ENCODE results near the gene KCNK13.

KCNK13 gene

DNA sequence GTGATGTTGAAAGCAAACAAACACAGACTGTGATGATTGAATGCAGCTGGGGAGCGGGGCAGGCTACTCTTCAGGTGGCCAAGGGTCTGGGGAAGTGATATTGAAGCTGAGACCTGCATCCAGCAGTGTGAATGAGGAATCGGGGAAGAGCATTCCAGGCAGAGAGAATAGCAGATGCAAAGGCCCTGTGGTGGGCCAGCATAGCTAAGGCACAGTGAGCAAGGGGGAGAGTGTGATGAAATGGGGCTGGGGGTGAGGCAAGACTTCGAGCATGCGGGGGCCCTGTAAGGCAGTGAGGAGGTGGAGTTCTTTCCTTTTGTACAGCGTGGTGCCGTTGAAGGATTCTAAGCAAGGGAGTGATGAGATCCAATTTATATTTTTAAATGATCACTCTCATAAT is 77.4 kb downstream of the KCNK13 start:
- no peak overlapping the region for H3K27ac ChIP-seq (ENCODE audit: extremely low read depth, low read depth, low read length)
- no peaks in the 10 kb centered on the region for H3K9me3 ChIP-seq (ENCODE audit: control insufficient read depth, insufficient read depth, low read depth, low read length)
- no peak overlapping the region for H3K4me3 ChIP-seq (ENCODE audit: low read depth, low read length)
- no peaks in the 10 kb centered on the region for H3K36me3 ChIP-seq (ENCODE audit: control insufficient read depth in 2 of 2, insufficient read depth in 1 of 2, low read length in 2 of 2)
- CTCF ChIA-PET = interaction anchor here (1.0 kb wide), 1 partner anchor 96 kb away, joined by 3 read pairs; no protein-coding TSS in a partner anchor
- TF ChIP-seq ZNF121 (tag by site-specific recombination; IDR thresholded peaks at IDR 0.05) = no peak
- TF ChIP-seq ZNF623 (tag by site-specific recombination; IDR thresholded peaks at IDR 0.05) = peak; percentile 94
- POLR2A ChIA-PET = no interaction called here
- H3K4me1 ChIP-seq (ENCODE audit: control insufficient read depth, insufficient read depth, low read length) = peaks cover 13% of the 10 kb centered on the region

DNA sequence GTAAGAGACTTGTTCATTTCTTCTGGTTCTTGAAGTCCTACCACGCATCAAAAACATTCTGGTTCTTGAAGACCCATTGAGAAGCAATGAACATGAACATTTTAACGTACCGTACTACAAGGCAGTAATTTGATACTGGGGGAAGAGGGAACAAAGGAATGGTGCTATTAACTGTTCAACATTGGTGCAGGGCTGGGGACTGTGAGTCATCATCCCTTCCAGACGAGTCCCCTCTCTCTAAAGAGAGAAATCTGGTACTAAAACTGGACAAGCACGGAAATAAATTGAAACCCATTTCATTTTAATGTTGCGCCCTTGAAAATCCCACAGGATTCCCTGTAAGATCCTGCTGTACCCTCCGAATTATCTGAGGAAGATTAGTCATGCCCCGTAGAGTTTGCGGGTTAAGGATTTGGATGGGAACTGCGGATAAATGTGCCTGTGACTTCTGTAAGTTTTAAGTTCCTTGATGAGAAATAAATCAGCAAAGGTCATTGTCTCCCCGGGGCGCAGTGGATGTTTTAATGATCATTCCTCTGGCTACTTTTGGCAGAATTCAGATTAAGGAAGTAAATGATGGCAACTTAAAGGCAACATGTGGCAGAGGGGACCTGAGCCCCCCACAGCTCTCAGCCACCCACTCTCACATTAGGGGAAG is 78.6 kb downstream of the KCNK13 start:
- peaks cover 13% of the 10 kb centered on the region for H3K4me1 ChIP-seq (ENCODE audit: control insufficient read depth, insufficient read depth, low read length)
- ChIA-PET POLR2A (no interaction called here), CTCF (interaction anchor here (0.6 kb wide), 1 partner anchor 1147 kb away, joined by 3 read pairs; no protein-coding TSS in a partner anchor)
- no peaks in the 10 kb centered on the region for H3K9me3 ChIP-seq (ENCODE audit: control insufficient read depth, insufficient read depth, low read depth, low read length)
- no peaks in the 10 kb centered on the region for H3K36me3 ChIP-seq (ENCODE audit: control insufficient read depth in 2 of 2, insufficient read depth in 1 of 2, low read length in 2 of 2)
- H3K4me3 ChIP-seq (ENCODE audit: low read depth, low read length) = peak overlapping the region; percentile 15
- no peak overlapping the region; the same call in 1 of the 2 replicates for H3K27ac ChIP-seq (ENCODE audit: extremely low read depth, low read depth, low read length)
- TF ChIP-seq ZBTB48 (tag by site-specific recombination; IDR thresholded peaks at IDR 0.05) (no peak), ZNF600 (tag by site-specific recombination; IDR thresholded peaks at IDR 0.05) (peak; percentile 33; the same call in 1 of the 2 replicates), ZNF302 (tag by site-specific recombination; IDR thresholded peaks at IDR 0.05; ENCODE audit: low read depth) (no peak), ZNF623 (tag by site-specific recombination; IDR thresholded peaks at IDR 0.05) (no peak), ZNF843 (tag by site-specific recombination; IDR thresholded peaks at IDR 0.05) (0 out of 2 replicates have a peak, but pooled peaks have one; percentile 21), ZBTB21 (tag by site-specific recombination; IDR thresholded peaks at IDR 0.05) (no peak), ZNF510 (tag by site-specific recombination; IDR thresholded peaks at IDR 0.05; ENCODE audit: insufficient replicate concordance) (no peak), ZEB2 (tag by site-specific recombination; IDR thresholded peaks at IDR 0.05) (no peak), ZBTB1 (tag by site-specific recombination; IDR thresholded peaks at IDR 0.05) (no peak), ZNF768 (tag by site-specific recombination; IDR thresholded peaks at IDR 0.05) (no peak), ZIC2 (tag by site-specific recombination; IDR thresholded peaks at IDR 0.05) (0 out of 2 replicates have a peak, but pooled peaks have one; percentile 19), ZNF791 (tag by site-specific recombination; IDR thresholded peaks at IDR 0.05) (no peak), ZNF426 (tag by site-specific recombination; IDR thresholded peaks at IDR 0.05) (no peak), ZBTB7A (tag by site-specific recombination; IDR thresholded peaks at IDR 0.05; ENCODE audit: low read depth) (no peak), FEZF1 (tag by site-specific recombination; IDR thresholded peaks at IDR 0.05) (no peak), ZNF138 (tag by site-specific recombination; IDR thresholded peaks at IDR 0.05; ENCODE audit: borderline replicate concordance) (no peak)
- TF ChIP-seq, protein P1, sequence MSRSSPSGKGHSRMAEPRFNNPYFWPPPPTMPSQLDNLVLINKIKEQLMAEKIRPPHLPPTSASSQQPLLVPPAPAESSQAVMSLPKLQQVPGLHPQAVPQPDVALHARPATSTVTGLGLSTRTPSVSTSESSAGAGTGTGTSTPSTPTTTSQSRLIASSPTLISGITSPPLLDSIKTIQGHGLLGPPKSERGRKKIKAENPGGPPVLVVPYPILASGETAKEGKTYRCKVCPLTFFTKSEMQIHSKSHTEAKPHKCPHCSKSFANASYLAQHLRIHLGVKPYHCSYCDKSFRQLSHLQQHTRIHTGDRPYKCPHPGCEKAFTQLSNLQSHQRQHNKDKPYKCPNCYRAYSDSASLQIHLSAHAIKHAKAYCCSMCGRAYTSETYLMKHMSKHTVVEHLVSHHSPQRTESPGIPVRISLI (tag by site-specific recombination; IDR thresholded peaks at IDR 0.05) = no peak
- TF ChIP-seq, protein P2, sequence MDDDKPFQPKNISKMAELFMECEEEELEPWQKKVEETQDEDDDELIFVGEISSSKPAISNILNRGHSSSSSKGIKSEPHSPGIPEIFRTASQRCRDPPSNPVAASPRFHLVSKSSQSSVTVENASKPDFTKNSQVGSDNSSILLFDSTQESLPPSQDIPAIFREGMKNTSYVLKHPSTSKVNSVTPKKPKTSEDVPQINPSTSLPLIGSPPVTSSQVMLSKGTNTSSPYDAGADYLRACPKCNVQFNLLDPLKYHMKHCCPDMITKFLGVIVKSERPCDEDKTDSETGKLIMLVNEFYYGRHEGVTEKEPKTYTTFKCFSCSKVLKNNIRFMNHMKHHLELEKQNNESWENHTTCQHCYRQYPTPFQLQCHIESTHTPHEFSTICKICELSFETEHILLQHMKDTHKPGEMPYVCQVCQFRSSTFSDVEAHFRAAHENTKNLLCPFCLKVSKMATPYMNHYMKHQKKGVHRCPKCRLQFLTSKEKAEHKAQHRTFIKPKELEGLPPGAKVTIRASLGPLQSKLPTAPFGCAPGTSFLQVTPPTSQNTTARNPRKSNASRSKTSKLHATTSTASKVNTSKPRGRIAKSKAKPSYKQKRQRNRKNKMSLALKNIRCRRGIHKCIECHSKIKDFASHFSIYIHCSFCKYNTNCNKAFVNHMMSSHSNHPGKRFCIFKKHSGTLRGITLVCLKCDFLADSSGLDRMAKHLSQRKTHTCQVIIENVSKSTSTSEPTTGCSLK (tag by site-specific recombination; IDR thresholded peaks at IDR 0.05) = no peak
- TF ChIP-seq, protein P3, sequence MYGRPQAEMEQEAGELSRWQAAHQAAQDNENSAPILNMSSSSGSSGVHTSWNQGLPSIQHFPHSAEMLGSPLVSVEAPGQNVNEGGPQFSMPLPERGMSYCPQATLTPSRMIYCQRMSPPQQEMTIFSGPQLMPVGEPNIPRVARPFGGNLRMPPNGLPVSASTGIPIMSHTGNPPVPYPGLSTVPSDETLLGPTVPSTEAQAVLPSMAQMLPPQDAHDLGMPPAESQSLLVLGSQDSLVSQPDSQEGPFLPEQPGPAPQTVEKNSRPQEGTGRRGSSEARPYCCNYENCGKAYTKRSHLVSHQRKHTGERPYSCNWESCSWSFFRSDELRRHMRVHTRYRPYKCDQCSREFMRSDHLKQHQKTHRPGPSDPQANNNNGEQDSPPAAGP (tag by site-specific recombination; IDR thresholded peaks at IDR 0.05) = no peak
- TF ChIP-seq, protein P4, sequence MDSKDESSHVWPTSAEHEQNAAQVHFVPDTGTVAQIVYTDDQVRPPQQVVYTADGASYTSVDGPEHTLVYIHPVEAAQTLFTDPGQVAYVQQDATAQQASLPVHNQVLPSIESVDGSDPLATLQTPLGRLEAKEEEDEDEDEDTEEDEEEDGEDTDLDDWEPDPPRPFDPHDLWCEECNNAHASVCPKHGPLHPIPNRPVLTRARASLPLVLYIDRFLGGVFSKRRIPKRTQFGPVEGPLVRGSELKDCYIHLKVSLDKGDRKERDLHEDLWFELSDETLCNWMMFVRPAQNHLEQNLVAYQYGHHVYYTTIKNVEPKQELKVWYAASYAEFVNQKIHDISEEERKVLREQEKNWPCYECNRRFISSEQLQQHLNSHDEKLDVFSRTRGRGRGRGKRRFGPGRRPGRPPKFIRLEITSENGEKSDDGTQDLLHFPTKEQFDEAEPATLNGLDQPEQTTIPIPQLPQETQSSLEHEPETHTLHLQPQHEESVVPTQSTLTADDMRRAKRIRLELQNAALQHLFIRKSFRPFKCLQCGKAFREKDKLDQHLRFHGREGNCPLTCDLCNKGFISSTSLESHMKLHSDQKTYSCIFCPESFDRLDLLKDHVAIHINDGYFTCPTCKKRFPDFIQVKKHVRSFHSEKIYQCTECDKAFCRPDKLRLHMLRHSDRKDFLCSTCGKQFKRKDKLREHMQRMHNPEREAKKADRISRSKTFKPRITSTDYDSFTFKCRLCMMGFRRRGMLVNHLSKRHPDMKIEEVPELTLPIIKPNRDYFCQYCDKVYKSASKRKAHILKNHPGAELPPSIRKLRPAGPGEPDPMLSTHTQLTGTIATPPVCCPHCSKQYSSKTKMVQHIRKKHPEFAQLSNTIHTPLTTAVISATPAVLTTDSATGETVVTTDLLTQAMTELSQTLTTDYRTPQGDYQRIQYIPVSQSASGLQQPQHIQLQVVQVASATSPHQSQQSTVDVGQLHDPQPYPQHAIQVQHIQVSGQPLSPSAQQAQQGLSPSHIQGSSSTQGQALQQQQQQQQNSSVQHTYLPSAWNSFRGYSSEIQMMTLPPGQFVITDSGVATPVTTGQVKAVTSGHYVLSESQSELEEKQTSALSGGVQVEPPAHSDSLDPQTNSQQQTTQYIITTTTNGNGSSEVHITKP (tag by site-specific recombination; IDR thresholded peaks at IDR 0.05) = peak; percentile 25; the same call in 1 of the 2 replicates
- TF ChIP-seq, protein P5, sequence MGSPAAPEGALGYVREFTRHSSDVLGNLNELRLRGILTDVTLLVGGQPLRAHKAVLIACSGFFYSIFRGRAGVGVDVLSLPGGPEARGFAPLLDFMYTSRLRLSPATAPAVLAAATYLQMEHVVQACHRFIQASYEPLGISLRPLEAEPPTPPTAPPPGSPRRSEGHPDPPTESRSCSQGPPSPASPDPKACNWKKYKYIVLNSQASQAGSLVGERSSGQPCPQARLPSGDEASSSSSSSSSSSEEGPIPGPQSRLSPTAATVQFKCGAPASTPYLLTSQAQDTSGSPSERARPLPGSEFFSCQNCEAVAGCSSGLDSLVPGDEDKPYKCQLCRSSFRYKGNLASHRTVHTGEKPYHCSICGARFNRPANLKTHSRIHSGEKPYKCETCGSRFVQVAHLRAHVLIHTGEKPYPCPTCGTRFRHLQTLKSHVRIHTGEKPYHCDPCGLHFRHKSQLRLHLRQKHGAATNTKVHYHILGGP (tag by site-specific recombination; IDR thresholded peaks at IDR 0.05) = no peak

Measured in HEK293 (cell line).